GM10248 (cell line): ENCODE results near the gene ITPR1.

Experiments
- CTCF ChIA-PET: fragments of 300-600 bp; sonication (Branson Sonifier 250); formaldehyde crosslinking; extraction: SDS; loops from one replicate; lab custom pipeline; 2021; ENCODE audit warnings: antibody characterized with exemption; lab: Yijun Ruan, JAX
- POLR2A ChIA-PET: fragments of 350-650 bp; sonication (Branson Sonifier 250); formaldehyde crosslinking; extraction: SDS; loops from one replicate; lab custom pipeline; 2020; ENCODE audit warnings: antibody characterized with exemption; lab: Yijun Ruan, JAX
- DNase-seq: peaks from one replicate; pipeline ENCODE4 v3.0.0; 2012; ENCODE audit errors: extremely low spot score
- CTCF ChIP-seq: IDR thresholded peaks from 2 replicates; pipeline ENCODE4 v1.5.1; 2012; ENCODE audit warnings: mild to moderate bottlenecking, low read depth; ENCODE audit errors: extremely low read depth, missing control alignments, control extremely low read depth

Gene ITPR1

DNA sequence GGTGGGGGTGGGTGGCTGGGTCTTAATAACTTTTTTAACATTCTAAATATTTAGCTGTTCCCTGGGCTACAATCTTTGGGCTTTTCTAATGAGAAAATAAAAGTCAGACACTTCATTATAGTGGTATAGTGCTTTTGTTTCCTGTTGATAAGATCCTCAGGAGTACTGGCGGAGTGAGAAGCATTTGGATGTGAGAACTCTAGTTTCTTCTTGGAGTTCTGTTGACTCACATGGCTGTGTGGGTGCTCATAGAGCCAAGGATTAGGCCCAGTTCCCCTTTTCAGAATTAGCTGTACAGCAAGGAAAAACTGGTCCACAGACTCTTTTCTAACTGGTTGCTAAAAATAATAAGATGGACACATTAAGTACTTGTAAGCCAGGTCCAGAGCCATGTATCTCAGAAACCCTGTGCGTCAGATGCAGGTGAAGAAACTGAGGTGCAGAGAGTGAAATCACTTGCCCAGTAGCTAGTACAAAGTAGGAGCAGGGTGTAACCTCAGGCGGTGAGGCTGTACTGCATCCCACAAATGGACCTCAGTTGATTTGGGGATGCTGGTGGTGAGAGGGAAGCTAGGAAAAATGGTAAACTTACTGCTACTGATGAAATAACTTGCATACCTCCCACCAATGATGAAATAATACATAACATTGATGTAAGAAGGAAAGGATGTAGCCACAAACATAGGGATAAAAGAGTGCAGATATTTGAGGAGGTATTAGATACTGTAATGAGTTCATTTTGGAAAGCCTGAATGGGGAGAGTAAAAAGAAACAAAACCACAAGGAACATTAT lies 2.3 kb downstream of the ITPR1 start:
- POLR2A ChIA-PET: interaction anchor here (0.5 to 1.3 kb wide), 3 partner anchors 10 to 132 kb away, joined by 3 to 4 read pairs (median 3); partner anchors contain the start of gene SUMF1
- no peak for TF ChIP-seq CTCF
- DNase-seq: no peak
- CTCF ChIA-PET: interaction anchor here (1.1 to 1.5 kb wide), 3 partner anchors 9 to 145 kb away, joined by 3 to 5 read pairs (median 5); no protein-coding TSS in a partner anchor

GRCh38 chr3:4496087-4496452 lies 2.9 kb downstream of the ITPR1 start:
- CTCF ChIA-PET: no interaction called here
- no peak for DNase-seq
- POLR2A ChIA-PET: interaction anchor here (0.5 kb wide), 1 partner anchor 132 kb away, joined by 3 read pairs; no protein-coding TSS in a partner anchor
- no peak for TF ChIP-seq CTCF

DNA sequence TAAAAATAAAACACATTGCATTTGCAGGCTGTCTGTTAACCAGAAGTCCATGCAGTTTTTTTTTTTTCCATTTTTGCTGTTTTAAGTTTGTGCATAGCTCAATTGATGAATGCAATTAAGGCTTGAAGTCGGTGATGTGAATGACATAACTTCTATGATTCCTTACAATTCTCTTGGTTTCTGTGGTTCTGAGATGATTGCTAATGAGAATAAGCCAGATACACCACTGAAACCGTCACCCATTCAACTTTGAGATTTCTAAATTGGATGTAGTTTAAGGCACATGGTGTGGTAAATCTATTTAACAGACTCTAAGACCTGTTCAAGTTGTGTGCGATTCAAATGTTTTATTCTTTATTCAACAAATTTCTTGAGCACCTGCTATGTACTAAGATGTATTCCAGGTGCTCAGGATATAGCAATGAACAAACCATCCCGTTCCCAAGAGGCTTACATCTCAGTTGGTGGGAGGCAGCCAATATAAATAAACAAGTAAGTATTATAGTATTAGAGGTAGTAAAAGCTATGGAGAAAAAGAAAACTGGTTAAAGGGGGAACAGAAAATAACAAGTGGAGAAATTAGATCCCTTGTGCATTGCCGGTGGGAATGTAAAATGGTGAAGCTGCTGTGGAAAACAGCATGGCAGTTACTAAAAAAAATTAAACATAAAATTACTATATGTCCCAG lies 4.0 kb downstream of the ITPR1 start:
- ChIA-PET POLR2A (no interaction called here), CTCF (no interaction called here)
- no peak for DNase-seq
- no peak for TF ChIP-seq CTCF

DNA sequence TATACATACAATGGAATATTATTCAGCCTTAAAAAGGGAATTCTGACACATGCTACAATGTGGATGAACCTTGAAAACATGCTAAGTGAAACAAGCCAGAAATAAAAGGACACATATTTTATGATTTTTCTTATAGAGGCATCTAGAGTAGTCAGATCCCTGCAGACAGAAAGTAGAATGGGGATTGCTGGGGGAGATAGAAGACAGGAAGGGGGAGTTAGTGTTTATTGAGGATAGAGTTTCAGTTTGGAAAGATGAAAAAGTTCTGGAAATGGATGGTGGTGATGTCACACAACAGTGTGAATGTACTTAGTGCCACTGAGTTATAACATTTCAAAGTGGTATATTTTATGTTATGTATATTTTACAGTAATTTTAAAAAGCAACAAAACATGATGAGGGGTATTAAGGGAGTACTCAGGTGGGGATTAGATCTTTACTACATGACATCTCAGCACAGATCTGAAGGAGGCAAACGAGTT lies 4.7 kb downstream of the ITPR1 start:
- ChIA-PET CTCF (interaction anchor here (0.9 kb wide), 1 partner anchor 15 kb away, joined by 3 read pairs; no protein-coding TSS in a partner anchor), POLR2A (no interaction called here)
- DNase-seq: no peak
- no peak for TF ChIP-seq CTCF

GRCh38 chr3:4498446-4498845 lies 5.3 kb downstream of the ITPR1 start:
- CTCF ChIA-PET: interaction anchor here (0.9 kb wide), 1 partner anchor 14 kb away, joined by 3 read pairs; no protein-coding TSS in a partner anchor
- TF ChIP-seq CTCF: no peak
- DNase-seq: no peak
- POLR2A ChIA-PET: no interaction called here

DNA sequence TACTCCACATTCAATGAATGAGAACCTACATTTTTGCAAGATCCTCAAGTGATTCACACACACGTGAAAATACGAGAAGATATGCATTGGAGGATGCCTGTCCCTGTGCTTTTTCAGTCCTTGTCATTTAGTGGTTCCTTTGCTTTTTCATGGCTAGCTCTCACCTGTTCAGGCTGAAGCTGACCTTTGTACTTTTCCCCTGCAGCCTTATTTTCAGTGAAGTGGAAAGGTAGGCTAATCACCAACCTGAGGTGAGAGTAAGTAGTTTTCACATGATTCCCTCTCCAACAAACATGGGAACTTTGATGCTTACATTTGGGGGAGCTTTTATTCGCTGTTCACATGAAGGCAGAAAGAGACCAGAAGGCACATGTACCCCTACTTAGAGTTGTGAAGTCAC lies 8.3 kb downstream of the ITPR1 start:
- no peak for DNase-seq
- ChIA-PET CTCF (interaction anchor here (0.7 to 2.2 kb wide), 3 partner anchors 8 to 132 kb away, joined by 3 to 8 read pairs (median 3); partner anchors contain the start of gene ITPR1), POLR2A (no interaction called here)
- TF ChIP-seq CTCF: no peak
